ENCODE results near the gene AOC2.
"Not testable (repeated sequence)": the region's sequence is repeated elsewhere in the genome, so short reads cannot be mapped to it uniquely, and the experiment has no call there.

Gene AOC2

GRCh38 chr17:42832934-42833766 is 11.2 kb upstream of the AOC2 start, which contains the start of gene PSME3:
Gene PSME3 (plus strand): TSS chr17:42833397. CDS start chr17:42833632, 235 bp downstream.
- DNase-seq (ENCODE audit: low read depth): peak; percentile 80

- DNase-seq (ENCODE audit: low read depth): no peak
These were observed 10.5 kb upstream of the AOC2 start for GRCh38 chr17:42833767-42834422.

DNA sequence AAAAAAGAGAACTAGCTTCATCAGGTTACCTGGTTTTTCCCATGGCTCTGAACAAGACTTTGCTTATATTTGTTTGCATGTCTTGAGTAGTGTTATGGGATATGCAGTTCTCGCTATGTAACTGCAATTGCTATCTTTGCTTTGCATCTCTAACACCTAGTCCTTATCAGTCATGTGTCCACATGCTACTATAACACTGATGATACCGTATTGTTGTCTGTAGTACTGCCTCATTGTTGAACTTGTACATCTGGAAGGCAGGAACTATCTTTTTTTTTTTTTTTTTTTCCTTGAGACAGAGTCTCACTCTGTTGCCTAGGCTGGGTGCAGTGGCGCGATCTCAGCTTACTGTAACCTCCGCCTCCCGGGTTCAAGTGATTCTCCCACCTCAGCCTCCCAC is 8.6 kb upstream of the AOC2 start:
- no peak for DNase-seq (ENCODE audit: low read depth)

- DNase-seq (ENCODE audit: low read depth): no peak
These were observed 2.2 kb upstream of the AOC2 start for GRCh38 chr17:42841975-42842685.

GRCh38 chr17:42843358-42843934 is 934 bp upstream of the AOC2 start:
- no peak for DNase-seq (ENCODE audit: low read depth)

DNA sequence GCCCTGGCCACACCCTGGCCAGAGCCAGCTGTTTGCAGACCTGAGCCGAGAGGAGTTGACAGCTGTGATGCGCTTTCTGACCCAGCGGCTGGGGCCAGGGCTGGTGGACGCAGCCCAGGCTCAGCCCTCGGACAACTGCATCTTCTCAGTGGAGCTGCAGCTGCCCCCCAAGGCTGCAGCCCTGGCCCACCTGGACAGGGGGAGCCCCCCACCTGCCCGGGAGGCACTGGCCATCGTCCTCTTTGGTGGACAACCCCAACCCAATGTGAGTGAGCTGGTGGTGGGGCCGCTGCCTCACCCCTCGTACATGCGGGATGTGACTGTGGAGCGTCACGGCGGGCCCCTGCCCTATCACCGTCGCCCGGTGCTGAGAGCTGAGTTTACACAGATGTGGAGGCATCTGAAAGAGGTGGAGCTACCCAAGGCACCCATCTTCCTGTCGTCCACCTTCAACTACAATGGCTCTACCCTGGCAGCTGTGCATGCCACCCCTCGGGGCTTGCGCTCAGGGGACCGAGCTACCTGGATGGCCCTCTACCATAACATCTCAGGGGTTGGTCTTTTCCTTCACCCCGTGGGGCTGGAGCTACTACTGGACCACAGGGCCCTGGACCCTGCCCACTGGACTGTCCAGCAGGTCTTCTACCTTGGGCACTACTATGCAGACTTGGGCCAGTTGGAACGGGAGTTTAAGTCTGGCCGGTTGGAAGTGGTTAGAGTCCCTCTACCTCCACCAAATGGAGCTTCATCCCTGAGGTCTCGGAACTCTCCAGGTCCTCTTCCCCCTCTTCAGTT is 578 bp downstream of the AOC2 start:
- no peak for DNase-seq (ENCODE audit: low read depth)

GRCh38 chr17:42845556-42845917 is 1.2 kb downstream of the AOC2 start:
- no peak for DNase-seq (ENCODE audit: low read depth)

GRCh38 chr17:42845918-42846593 is 1.7 kb downstream of the AOC2 start:
- no peak for DNase-seq (ENCODE audit: low read depth)

DNA sequence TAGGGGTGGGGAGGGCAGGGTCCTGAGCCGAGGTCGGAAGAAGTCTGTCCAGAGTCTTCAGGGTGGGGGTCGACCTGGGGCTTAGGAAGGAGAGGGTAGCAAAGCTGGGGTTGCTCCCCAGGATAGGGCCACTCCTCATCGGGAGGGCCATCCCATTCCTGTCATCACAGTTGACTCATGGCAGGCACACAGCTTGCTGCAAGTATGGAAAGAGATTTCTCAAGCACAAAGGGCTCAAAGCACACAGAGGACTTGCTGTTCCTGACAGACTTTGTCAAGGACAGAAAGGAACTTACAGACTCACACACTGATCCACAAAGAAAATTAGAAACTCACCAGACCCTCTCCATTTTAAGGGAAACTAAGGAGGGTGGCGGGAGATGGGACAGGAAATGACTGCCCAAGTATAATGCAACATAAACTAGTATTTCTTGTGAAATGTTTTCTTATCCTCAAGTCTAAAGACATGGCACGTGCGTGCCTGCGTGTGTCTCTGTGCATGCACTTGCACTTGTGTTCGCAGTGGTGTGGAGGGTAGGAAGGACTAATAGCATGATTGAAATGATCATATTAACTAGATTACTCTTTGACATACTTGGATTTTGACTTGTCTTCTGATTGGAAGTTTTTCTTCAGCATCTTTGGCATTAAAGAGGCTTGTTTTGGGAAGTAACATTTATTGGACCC is 2.4 kb downstream of the AOC2 start:
- DNase-seq (ENCODE audit: low read depth): no peak

- DNase-seq (ENCODE audit: low read depth): no peak
These were observed 3.7 kb downstream of the AOC2 start for GRCh38 chr17:42848093-42848492.

- DNase-seq (ENCODE audit: low read depth): no peak
These were observed 4.7 kb downstream of the AOC2 start for GRCh38 chr17:42849031-42849430.

GRCh38 chr17:42849451-42850181 is 5.2 kb downstream of the AOC2 start:
- no peak for DNase-seq (ENCODE audit: low read depth)

GRCh38 chr17:42850954-42851353 is 6.6 kb downstream of the AOC2 start, which contains the start of gene AOC3:
Gene AOC3 (plus strand): TSS chr17:42851199. CDS start chr17:42851344, 145 bp downstream.
- no peak for DNase-seq (ENCODE audit: low read depth)

GRCh38 chr17:42851371-42852240 is 7.2 kb downstream of the AOC2 start:
- not testable (repeated sequence) for DNase-seq (ENCODE audit: low read depth)

- DNase-seq (ENCODE audit: low read depth): no peak
These were observed 8.0 kb downstream of the AOC2 start for GRCh38 chr17:42852351-42852750.

- no peak for DNase-seq (ENCODE audit: low read depth)
These were observed 8.6 kb downstream of the AOC2 start for GRCh38 chr17:42853004-42853403.

DNA sequence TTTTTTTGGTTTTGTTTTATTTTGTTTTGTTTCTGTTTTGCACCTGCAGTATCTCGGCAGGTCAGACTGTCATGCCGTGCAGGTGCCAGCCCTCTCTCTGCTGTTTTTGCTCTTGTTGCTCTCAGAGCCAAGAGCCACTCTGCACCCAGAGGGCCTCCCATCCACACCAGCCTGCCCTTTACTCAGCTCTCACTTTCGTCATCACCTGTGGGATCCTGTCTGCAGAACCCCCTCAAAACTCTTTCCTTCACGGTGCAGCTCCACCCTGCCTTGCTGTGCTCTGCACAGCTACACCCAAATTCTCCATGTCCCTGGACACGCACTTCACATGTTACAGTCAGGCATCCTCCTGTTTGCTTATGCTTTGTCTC is 9.2 kb downstream of the AOC2 start:
- no peak for DNase-seq (ENCODE audit: low read depth)

- no peak for DNase-seq (ENCODE audit: low read depth)
These were observed 9.8 kb downstream of the AOC2 start for GRCh38 chr17:42853968-42854790.

Measured in stimulated activated CD8-positive, alpha-beta memory T cell treated with anti-CD3 and anti-CD28 coated beads, Interleukin-15, amount 100 ng/mL, for 1 hour (primary cell).